ENCODE measurements around the gene XRCC1. TPM values are rescaled to one million over a fixed set of nuclear protein-coding genes. Genes with fewer than 3 reads are reported as not detected.
A peak's percentile ranks its signal among the peaks of the same experiment; 100 is the strongest.

Gene XRCC1
- total RNA-seq, 1 donor from 2014 or later = 10.5 TPM

GRCh38 chr19:43597876-43598275 lies 22.5 kb upstream of the XRCC1 start:
- Histone ChIP-seq H3K27me3 (ENCODE audit: control insufficient read depth, insufficient read depth, low read length) (no peaks in the 10 kb centered on the region), H3K36me3 (ENCODE audit: control insufficient read depth, insufficient read depth, low read length) (peaks cover 23% of the 10 kb centered on the region), H3K4me3 (ENCODE audit: low read depth, low read length) (no peak overlapping the region)
- no peak for DNase-seq (ENCODE audit: low read depth)
- FAIRE-seq = no peak
- TF ChIP-seq CTCF (IDR thresholded peaks at IDR 0.05; ENCODE audit: insufficient read depth, low read length, severe bottlenecking) = no peak

GRCh38 chr19:43596842-43597461 lies 21.6 kb upstream of the XRCC1 start:
- no peak for TF ChIP-seq CTCF (IDR thresholded peaks at IDR 0.05; ENCODE audit: insufficient read depth, low read length, severe bottlenecking)
- DNase-seq (ENCODE audit: low read depth) = no peak

GRCh38 chr19:43595999-43596841 lies 20.9 kb upstream of the XRCC1 start, which contains the start of the genes IRGQ and ZNF576:
Gene IRGQ (minus strand): TSS chr19:43596134. CDS start chr19:43595338, 796 bp downstream.
Gene ZNF576 (plus strand): TSS chr19:43596595. CDS start chr19:43597109, 514 bp downstream.
- H3K36me3 ChIP-seq (ENCODE audit: control insufficient read depth, insufficient read depth, low read length) = peaks cover 27% of the 10 kb centered on the region
- no peak for TF ChIP-seq CTCF (IDR thresholded peaks at IDR 0.05; ENCODE audit: insufficient read depth, low read length, severe bottlenecking)
- no peaks in the 10 kb centered on the region for H3K27me3 ChIP-seq (ENCODE audit: control insufficient read depth, insufficient read depth, low read length)
- DNase-seq (ENCODE audit: low read depth) = peak; percentile 99
- FAIRE-seq = peak; percentile 93
- H3K4me3 ChIP-seq (ENCODE audit: low read depth, low read length) = peak within 1 kb of the TSS; percentile 84

More at GRCh38 chr19:43596842-43597461, 21.6 kb upstream of the XRCC1 start:
- H3K27me3 ChIP-seq (ENCODE audit: control insufficient read depth, insufficient read depth, low read length) = no peaks in the 10 kb centered on the region
- FAIRE-seq = no peak
- peaks cover 27% of the 10 kb centered on the region for H3K36me3 ChIP-seq (ENCODE audit: control insufficient read depth, insufficient read depth, low read length)
- peak overlapping the region; percentile 84 for H3K4me3 ChIP-seq (ENCODE audit: low read depth, low read length)

- Histone ChIP-seq H3K4me3 (ENCODE audit: low read depth, low read length) (peak overlapping the region; percentile 71), H3K27me3 (ENCODE audit: control insufficient read depth, insufficient read depth, low read length) (no peaks in the 10 kb centered on the region), H3K36me3 (ENCODE audit: control insufficient read depth, insufficient read depth, low read length) (peaks cover 30% of the 10 kb centered on the region)
- no peak for FAIRE-seq
- DNase-seq (ENCODE audit: low read depth) = no peak
- TF ChIP-seq CTCF (IDR thresholded peaks at IDR 0.05; ENCODE audit: insufficient read depth, low read length, severe bottlenecking) = no peak
These were observed 20.3 kb upstream of the XRCC1 start for GRCh38 chr19:43595605-43595998.

GRCh38 chr19:43594710-43595604 lies 19.6 kb upstream of the XRCC1 start:
- peak; percentile 97 for TF ChIP-seq CTCF (IDR thresholded peaks at IDR 0.05; ENCODE audit: insufficient read depth, low read length, severe bottlenecking)
- FAIRE-seq (no peak), DNase-seq (ENCODE audit: low read depth) (peak; percentile 48)
- peaks cover 30% of the 10 kb centered on the region for H3K36me3 ChIP-seq (ENCODE audit: control insufficient read depth, insufficient read depth, low read length)
- H3K4me3 ChIP-seq (ENCODE audit: low read depth, low read length) = peak overlapping the region; percentile 71
- no peaks in the 10 kb centered on the region for H3K27me3 ChIP-seq (ENCODE audit: control insufficient read depth, insufficient read depth, low read length)

Measured in bronchial epithelial cell (primary cell).